Hepatocyte (in vitro differentiated cells): ENCODE data around the gene KHK.

ENCODE experiments used
- EZH2phosphoT487 ChIP-seq: fragments of 200-600 bp; sonication (generic); IDR thresholded peaks from one replicate; pipeline ENCODE4 v1.6.1; 2018; ENCODE audit warnings: antibody characterized with exemption, mild to moderate bottlenecking, low read depth, moderate library complexity; ENCODE audit not compliant: unreplicated experiment, severe bottlenecking
- TF ChIP-seq, protein P1 (sequence below): fragments of 200-600 bp; sonication (generic); IDR thresholded peaks from 2 replicates; pipeline ENCODE4 v1.5.1; 2016; ENCODE audit warnings: antibody characterized with exemption, mild to moderate bottlenecking; ENCODE audit not compliant: poor library complexity

DNA sequence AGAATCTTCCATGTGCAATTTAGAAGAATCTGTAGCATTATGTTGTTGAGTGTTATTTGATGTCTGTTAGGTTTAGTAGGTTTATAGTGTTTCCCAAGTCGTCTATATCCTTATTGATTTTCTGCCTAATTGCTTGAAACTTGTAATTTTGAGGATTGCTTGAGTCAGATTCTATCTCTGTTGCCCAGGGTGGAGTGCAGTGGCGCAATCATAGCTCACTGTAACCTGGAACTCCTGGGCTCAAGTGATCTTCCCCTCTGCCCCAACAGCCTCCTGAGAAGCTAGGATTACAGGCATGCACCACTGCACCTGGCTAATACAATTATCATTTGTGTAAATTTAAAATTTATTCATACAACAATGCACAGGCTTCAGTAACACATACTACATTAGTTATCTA lies 59.1 kb downstream of the KHK start:
- TF ChIP-seq, protein P1, sequence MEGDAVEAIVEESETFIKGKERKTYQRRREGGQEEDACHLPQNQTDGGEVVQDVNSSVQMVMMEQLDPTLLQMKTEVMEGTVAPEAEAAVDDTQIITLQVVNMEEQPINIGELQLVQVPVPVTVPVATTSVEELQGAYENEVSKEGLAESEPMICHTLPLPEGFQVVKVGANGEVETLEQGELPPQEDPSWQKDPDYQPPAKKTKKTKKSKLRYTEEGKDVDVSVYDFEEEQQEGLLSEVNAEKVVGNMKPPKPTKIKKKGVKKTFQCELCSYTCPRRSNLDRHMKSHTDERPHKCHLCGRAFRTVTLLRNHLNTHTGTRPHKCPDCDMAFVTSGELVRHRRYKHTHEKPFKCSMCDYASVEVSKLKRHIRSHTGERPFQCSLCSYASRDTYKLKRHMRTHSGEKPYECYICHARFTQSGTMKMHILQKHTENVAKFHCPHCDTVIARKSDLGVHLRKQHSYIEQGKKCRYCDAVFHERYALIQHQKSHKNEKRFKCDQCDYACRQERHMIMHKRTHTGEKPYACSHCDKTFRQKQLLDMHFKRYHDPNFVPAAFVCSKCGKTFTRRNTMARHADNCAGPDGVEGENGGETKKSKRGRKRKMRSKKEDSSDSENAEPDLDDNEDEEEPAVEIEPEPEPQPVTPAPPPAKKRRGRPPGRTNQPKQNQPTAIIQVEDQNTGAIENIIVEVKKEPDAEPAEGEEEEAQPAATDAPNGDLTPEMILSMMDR, result no peak
- no peak for TF ChIP-seq EZH2phosphoT487
